ENCODE data around the gene CD47. TPM values are rescaled to one million over a fixed set of nuclear protein-coding genes. Genes with fewer than 3 reads are reported as not detected.

Gene CD47
- total and polyA plus RNA-seq, 2 of the 4 experiments (the other 2 are of a cell fraction) = 45.9 to 52.0 TPM

DNA sequence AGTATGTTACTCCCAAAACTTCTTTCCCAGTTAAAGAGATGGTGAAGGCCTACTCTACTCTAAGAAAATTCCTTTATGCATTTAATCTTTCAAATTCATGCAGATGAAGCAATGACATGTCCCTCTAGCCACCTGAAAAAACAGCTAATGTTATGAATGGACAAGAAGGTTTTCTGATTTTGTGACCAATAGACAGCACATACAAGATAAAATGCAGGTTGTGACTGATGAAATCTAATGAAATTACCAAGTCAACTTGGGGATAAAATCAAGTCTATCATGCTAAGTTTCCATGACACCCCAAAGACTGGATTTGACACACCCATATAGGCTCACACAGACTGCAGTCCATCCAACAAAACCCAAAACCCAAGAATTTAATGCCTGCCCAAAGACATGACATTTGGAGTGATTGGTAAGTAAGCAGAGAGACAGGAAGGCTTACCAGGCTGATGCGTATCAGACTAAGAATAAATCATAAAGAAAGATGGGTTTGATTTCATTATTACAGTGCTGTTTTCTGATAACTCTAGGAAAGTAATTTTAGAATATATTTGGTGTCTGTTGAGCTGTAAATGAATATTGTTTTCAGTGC, 26.4 kb downstream of the CD47 start:
- intact Hi-C loops (cut with micrococcal nuclease) (loop anchor here (10.0 kb wide), 2 partner anchors 340 to 490 kb away; no protein-coding TSS in a partner anchor), dilution Hi-C loops (cut with HindIII; ENCODE audit: low sequenced_read_pairs, unreplicated experiment) (no loop called here), in situ Hi-C loops (cut with MboI; ENCODE audit: low sequenced_read_pairs) (no loop called here)
- DNase-seq = no peak
- Histone ChIP-seq H3K18ac (ENCODE audit: low read depth, low read length) (no peak overlapping the region), H2BK120ac (ENCODE audit: low read depth, low read length) (no peak overlapping the region), H3K9me3 (ENCODE audit: control insufficient read depth, insufficient read depth, low read length) (no peaks in the 10 kb centered on the region), H3K14ac (replicated peaks; ENCODE audit: low read depth, low read length) (no peak overlapping the region), H4K91ac (ENCODE audit: insufficient read depth, low read depth, low read length) (no peak overlapping the region), H2BK5ac (ENCODE audit: low read depth, low read length, poor library complexity, severe bottlenecking) (no peak overlapping the region), H3K36me3 (ENCODE audit: control insufficient read depth, insufficient read depth, low read length) (peaks cover 8% of the 10 kb centered on the region; the same call in 1 of the 2 replicates), H3K4me3 (ENCODE audit: insufficient read depth, low read depth, low read length) (no peak overlapping the region), H2AK5ac (ENCODE audit: low read depth, low read length) (no peak overlapping the region), H3K9me1 (ENCODE audit: insufficient read depth, low read length) (peaks cover 10% of the 10 kb centered on the region), H2AK9ac (replicated peaks; ENCODE audit: low read depth, low read length, poor library complexity) (no peak overlapping the region), H2AFZ (replicated peaks; ENCODE audit: low read length, poor library complexity) (no peak overlapping the region), H4K8ac (ENCODE audit: low read depth in 2 of 2, low read length in 2 of 2) (no peak overlapping the region), H3K79me1 (ENCODE audit: low read depth in 1 of 2, low read length in 2 of 2) (peaks cover 24 to 49% of the 10 kb centered on the region in 2 experiments), H2BK15ac (ENCODE audit: low read depth, low read length) (no peak overlapping the region), H3K56ac (ENCODE audit: extremely low read depth, insufficient read depth, low read length) (no peak overlapping the region), H4K5ac (ENCODE audit: low read depth, low read length) (no peak overlapping the region), H3K4me2 (ENCODE audit: low read depth, low read length) (no peak overlapping the region), H3K4ac (ENCODE audit: low read depth, low read length) (no peak overlapping the region), H3K23ac (ENCODE audit: low read depth, low read length) (no peak overlapping the region), H4K20me1 (ENCODE audit: insufficient read depth, low read length) (no peaks in the 10 kb centered on the region), H3K27ac (ENCODE audit: insufficient read depth, low read length) (no peak overlapping the region), H2BK20ac (ENCODE audit: low read depth, low read length) (no peak overlapping the region), H3K27me3 (ENCODE audit: control insufficient read depth, insufficient read depth, low read length) (no peaks in the 10 kb centered on the region), H3K9ac (ENCODE audit: low read depth, low read length) (no peak overlapping the region), H3K4me1 (ENCODE audit: control insufficient read depth, insufficient read depth, low read length) (peaks cover 8% of the 10 kb centered on the region)
- no TSS peak for BruUV-seq (replicated peaks)
- no CpG with 5 or more reads among the region's 1 CpG for WGBS, 2 experiments (ENCODE audit: extremely low coverage in 2 of 2, insufficient read length in 1 of 2)
- no peak for ATAC-seq (ENCODE audit: low read depth)
- ChIA-PET POLR2A (ENCODE audit: unreplicated experiment) (no interaction called here), CTCF (no interaction called here)
- TF ChIP-seq SMC3 (IDR thresholded peaks at IDR 0.05; ENCODE audit: low read depth, low read length) (no peak), POLR2A (IDR thresholded peaks at IDR 0.05; ENCODE audit: low read depth, low read length) (no peak), CHD1 (IDR thresholded peaks at IDR 0.05; ENCODE audit: low read depth, low read length) (no peak), RFX5 (IDR thresholded peaks at IDR 0.05; ENCODE audit: low read depth, low read length) (no peak), FOS (IDR thresholded peaks at IDR 0.05; ENCODE audit: low read depth, low read length) (no peak), USF2 (IDR thresholded peaks at IDR 0.05; ENCODE audit: low read depth, low read length) (no peak)
- TF ChIP-seq, protein P1, sequence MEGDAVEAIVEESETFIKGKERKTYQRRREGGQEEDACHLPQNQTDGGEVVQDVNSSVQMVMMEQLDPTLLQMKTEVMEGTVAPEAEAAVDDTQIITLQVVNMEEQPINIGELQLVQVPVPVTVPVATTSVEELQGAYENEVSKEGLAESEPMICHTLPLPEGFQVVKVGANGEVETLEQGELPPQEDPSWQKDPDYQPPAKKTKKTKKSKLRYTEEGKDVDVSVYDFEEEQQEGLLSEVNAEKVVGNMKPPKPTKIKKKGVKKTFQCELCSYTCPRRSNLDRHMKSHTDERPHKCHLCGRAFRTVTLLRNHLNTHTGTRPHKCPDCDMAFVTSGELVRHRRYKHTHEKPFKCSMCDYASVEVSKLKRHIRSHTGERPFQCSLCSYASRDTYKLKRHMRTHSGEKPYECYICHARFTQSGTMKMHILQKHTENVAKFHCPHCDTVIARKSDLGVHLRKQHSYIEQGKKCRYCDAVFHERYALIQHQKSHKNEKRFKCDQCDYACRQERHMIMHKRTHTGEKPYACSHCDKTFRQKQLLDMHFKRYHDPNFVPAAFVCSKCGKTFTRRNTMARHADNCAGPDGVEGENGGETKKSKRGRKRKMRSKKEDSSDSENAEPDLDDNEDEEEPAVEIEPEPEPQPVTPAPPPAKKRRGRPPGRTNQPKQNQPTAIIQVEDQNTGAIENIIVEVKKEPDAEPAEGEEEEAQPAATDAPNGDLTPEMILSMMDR (conservative IDR thresholded peaks at IDR 0.05; ENCODE audit: low read depth, low read length) = no peak

All from IMR-90 (cell line).